Left lung (tissue), 10 donors: ENCODE data around the gene PALLD. TPM values are rescaled to one million over a fixed set of nuclear protein-coding genes. Genes with fewer than 3 reads are reported as not detected.

Experiments used
- ATAC-seq: fragments of 200-7000 bp; cut with Tn5 transposase; one replicate; pipeline ENCODE4 v1.9.1; 2020; ENCODE audit warnings: moderate library complexity
- DNase-seq, 4 donors: peaks; one replicate each; pipeline ENCODE4 v3.0.0-alpha.2; 2013 to 2020
- H3K27ac ChIP-seq, 2 donors: fragments of 200-600 bp; sonication (generic) in 1 of 2; one replicate each; pipeline versions ENCODE4 v1.5.0 to v1.8.0; 2020 to 2021
- H3K27me3 ChIP-seq, 2 donors: fragments of 200-600 bp; sonication (generic) in 1 of 2; one replicate each; pipeline versions ENCODE4 v1.5.0 to v1.8.0; 2020 to 2021
- H3K36me3 ChIP-seq, 2 donors: fragments of 200-600 bp; sonication (generic) in 1 of 2; one replicate each; pipeline versions ENCODE4 v1.5.0 to v1.8.0; 2020 to 2021
- H3K4me1 ChIP-seq, 2 donors: fragments of 200-600 bp; one replicate each; pipeline ENCODE4 v1.8.0; 2021
- H3K4me3 ChIP-seq, 2 donors: fragments of 200-600 bp; sonication (generic) in 1 of 2; one replicate each; pipeline versions ENCODE4 v1.5.0 to v1.8.0; 2020 to 2021; ENCODE audit warnings: mild to moderate bottlenecking in 1 of 2
- H3K9me3 ChIP-seq, 2 donors: fragments of 200-600 bp; sonication (generic) in 1 of 2; one replicate each; pipeline versions ENCODE4 v1.5.0 to v1.8.0; 2020 to 2021
- CTCF ChIP-seq, 2 donors: fragments of 200-600 bp; sonication (generic) in 1 of 2; IDR thresholded peaks; one replicate each; pipeline versions ENCODE4 v1.5.0 to v1.8.0; 2021; ENCODE audit warnings: antibody characterized with exemption in 2 of 2
- intact Hi-C, 2 donors: fragments of 100-400 bp; cut with DNase I; formaldehyde crosslinking; loops; one replicate each; pipeline versions ENCODE4 v1.11.2 to v1.14.2; 2022
- polyA plus RNA-seq, 6 donors: library from polyadenylated mRNA; unstranded; fragments of 120-200 nt; gene quantifications; one replicate each; pipeline ENCODE4 v1.2.1, GENCODE V29; 2013; ENCODE audit not compliant: insufficient read length in 6 of 6
- total RNA-seq, 2 donors: library from RNA; stranded (reverse); fragmentation: NEBNext Ultra II Directional; extraction: Animal tissue kit (Norgen Biotek cat#: 25700); gene quantifications; one replicate each; pipeline ENCODE4 v1.2.1, GENCODE V29; 2021
- donor health status: DM: no; HTN: yes; CAD: no.
- donor health status: DM: no; HTN: no; CAD: no.

The PALLD gene
- total and polyA plus RNA-seq, 8 donors, result 67.5 to 194 (median 80.4) TPM

GRCh38 chr4:168825975-168826374 is 329.1 kb downstream of the PALLD start:
- H3K4me3 ChIP-seq, result no peak overlapping the region
- H3K4me1 ChIP-seq, result peaks cover 0 to 1% of the 10 kb centered on the region in 2 donors
- peaks cover 0 to 12% of the 10 kb centered on the region in 2 donors for H3K27me3 ChIP-seq
- H3K9me3 ChIP-seq, result no peaks in the 10 kb centered on the region
- no peak for TF ChIP-seq CTCF (IDR thresholded peaks at IDR 0.05)
- no peak for DNase-seq
- no peak for ATAC-seq
- no peak overlapping the region for H3K27ac ChIP-seq
- intact Hi-C loops, result no loop called here
- H3K36me3 ChIP-seq, result no peaks in the 10 kb centered on the region

GRCh38 chr4:168826620-168827019 is 329.8 kb downstream of the PALLD start:
- ATAC-seq, result no peak
- TF ChIP-seq CTCF (IDR thresholded peaks at IDR 0.05), result no peak
- intact Hi-C loops, result no loop called here

GRCh38 chr4:168830777-168831512 is 334.1 kb downstream of the PALLD start:
- DNase-seq (no peak), ATAC-seq (peak; percentile 19)
- TF ChIP-seq CTCF (IDR thresholded peaks at IDR 0.05), result no peak
- no peaks in the 10 kb centered on the region for H3K9me3 ChIP-seq
- intact Hi-C loops, result no loop called here
- H3K4me1 ChIP-seq, result peaks cover 3 to 18% of the 10 kb centered on the region in 2 donors
- H3K4me3 ChIP-seq, result peak overlapping the region in 1 of 2 donors; percentile 57
- H3K27me3 ChIP-seq, result peaks cover 0 to 61% of the 10 kb centered on the region in 2 donors
- H3K27ac ChIP-seq, result peak overlapping the region; percentile 67 to 88
- no peaks in the 10 kb centered on the region for H3K36me3 ChIP-seq

More at GRCh38 chr4:168826620-168827019, 329.8 kb downstream of the PALLD start:
- H3K4me1 ChIP-seq, result peaks cover 3 to 8% of the 10 kb centered on the region in 2 donors
- no peaks in the 10 kb centered on the region for H3K36me3 ChIP-seq
- H3K27me3 ChIP-seq, result peaks cover 0 to 18% of the 10 kb centered on the region in 2 donors
- DNase-seq, result no peak
- H3K4me3 ChIP-seq, result no peak overlapping the region
- H3K9me3 ChIP-seq, result no peaks in the 10 kb centered on the region
- no peak overlapping the region for H3K27ac ChIP-seq

- H3K4me3 ChIP-seq, result peak overlapping the region; percentile 57
- ATAC-seq, result peak; percentile 2
- H3K27me3 ChIP-seq, result peaks cover 0 to 61% of the 10 kb centered on the region in 2 donors
- peaks cover 6 to 18% of the 10 kb centered on the region in 2 donors for H3K4me1 ChIP-seq
- peak overlapping the region; percentile 67 to 88 for H3K27ac ChIP-seq
- H3K9me3 ChIP-seq, result no peaks in the 10 kb centered on the region
- intact Hi-C loops, result no loop called here
- H3K36me3 ChIP-seq, result no peaks in the 10 kb centered on the region
- no peak for TF ChIP-seq CTCF (IDR thresholded peaks at IDR 0.05)
- no peak for DNase-seq
Observed at GRCh38 chr4:168831585-168831918, 334.7 kb downstream of the PALLD start.

- Histone ChIP-seq H3K9me3 (no peaks in the 10 kb centered on the region), H3K27me3 (peaks cover 0 to 61% of the 10 kb centered on the region in 2 donors), H3K36me3 (no peaks in the 10 kb centered on the region), H3K4me1 (peaks cover 12 to 18% of the 10 kb centered on the region in 2 donors), H3K27ac (peak overlapping the region; percentile 67 to 88), H3K4me3 (peak overlapping the region; percentile 57)
- ATAC-seq (peak; percentile 96), DNase-seq (peak; percentile 77 to 91 (median 82))
- TF ChIP-seq CTCF (IDR thresholded peaks at IDR 0.05), result no peak
- intact Hi-C loops, result no loop called here
Observed at GRCh38 chr4:168831919-168832762, 335.3 kb downstream of the PALLD start.
